HepG2 (cell line): ENCODE measurements around the gene COL25A1. TPM values are rescaled to one million over a fixed set of nuclear protein-coding genes. Genes with fewer than 3 reads are reported as not detected.

ENCODE experiments used
- ATAC-seq: fragments of 200-7000 bp; cut with Tn5 transposase; 3 replicates; pipeline ENCODE4 v1.9.1; 2020; ENCODE audit warnings: mild to moderate bottlenecking, moderate library complexity
- BruUV-seq: library from RNA; stranded (reverse); fragments of 400-500 nt; replicated peaks from 2 replicates; lab custom pipeline; 2021; lab: Mats Ljungman, UMichigan
- CTCF ChIA-PET: fragments of 300-600 bp; formaldehyde crosslinking; extraction: SDS; loops from one replicate; lab custom pipeline; 2021; ENCODE audit warnings: low total read pairs, inconsistent platforms, low intra/inter-chr PET ratio; lab: Yijun Ruan, JAX
- POLR2A ChIA-PET: fragments of 350-600 bp; sonication (Branson Sonifier 250); formaldehyde crosslinking; loops from one replicate; lab custom pipeline; 2020; ENCODE audit warnings: antibody characterized with exemption, inconsistent platforms; lab: Yijun Ruan, JAX
- DNase-seq: peaks from one replicate; pipeline ENCODE4 v3.0.0-alpha.2; 2015; ENCODE audit warnings: low spot score
- FAIRE-seq: peaks from 3 replicates; lab custom pipeline; 2011; peaks lifted over from hg19 to GRCh38; lab: Jason Lieb, UNC
- H2AFZ ChIP-seq: one replicate; pipeline ENCODE4 v1.6.1; 2011; ENCODE audit warnings: low read length, inconsistent platforms
- H3K27ac ChIP-seq: fragments of 300-600 bp; 3 replicates; pipeline ENCODE4 v1.8.0; 2011; ENCODE audit warnings: mixed run types, mild to moderate bottlenecking, mixed read lengths, low read length, inconsistent platforms; ENCODE audit not compliant: insufficient read depth; ENCODE audit errors: extremely low read length
- H3K27me3 ChIP-seq, 2 experiments: fragments of 200-600 bp in 1 of 2; 2 replicates in 1 of 2; 3 replicates in 1 of 2; pipeline versions ENCODE4 v1.6.0 to v1.8.0; 2011; ENCODE audit warnings: low read length in 2 of 2, mild to moderate bottlenecking in 2 of 2, moderate library complexity in 2 of 2, inconsistent platforms in 1 of 2; ENCODE audit not compliant: insufficient read depth in 2 of 2, control insufficient read depth in 1 of 2
- H3K36me3 ChIP-seq, 2 experiments: fragments of 200-600 bp in 1 of 2; replicated peaks in 1 of 2; 2 replicates in 1 of 2; 3 replicates in 1 of 2; pipeline versions ENCODE4 v1.5.1 to v1.8.0; 2011; ENCODE audit warnings: low read length in 2 of 2, inconsistent platforms in 1 of 2; ENCODE audit not compliant: insufficient read depth in 2 of 2, control insufficient read depth in 1 of 2
- H3K4me1 ChIP-seq: 2 replicates; pipeline ENCODE4 v1.5.1; 2012; ENCODE audit warnings: low read length, inconsistent platforms; ENCODE audit not compliant: insufficient read depth
- H3K4me2 ChIP-seq: 2 replicates; pipeline ENCODE4 v1.6.0; 2011; ENCODE audit warnings: low read depth, low read length, inconsistent platforms
- H3K4me3 ChIP-seq, 3 experiments: fragments of 200-600 bp in 1 of 3; sonication (generic), shearing (Covaris generic) in 1 of 3; replicated peaks in 1 of 3; 2 replicates each; pipeline ENCODE4 v1.5.1; 2011 to 2016; ENCODE audit warnings: low read length in 3 of 3, inconsistent platforms in 2 of 3, low read depth in 2 of 3, mild to moderate bottlenecking in 2 of 3, control low read depth in 1 of 3, mixed read lengths in 1 of 3; ENCODE audit not compliant: insufficient read depth in 1 of 3
- H3K79me2 ChIP-seq: one replicate; pipeline ENCODE4 v1.6.1; 2011; ENCODE audit warnings: low read length, inconsistent platforms; ENCODE audit not compliant: insufficient read depth
- H3K9ac ChIP-seq: 2 replicates; pipeline ENCODE4 v1.6.0; 2011; ENCODE audit warnings: mild to moderate bottlenecking, low read depth, low read length, inconsistent platforms; ENCODE audit not compliant: insufficient read depth
- H3K9me3 ChIP-seq: 2 replicates; pipeline ENCODE4 v1.5.1; 2012; ENCODE audit warnings: mild to moderate bottlenecking, low read length
- H4K20me1 ChIP-seq: 2 replicates; pipeline ENCODE4 v1.6.0; 2011; ENCODE audit warnings: inconsistent platforms, mild to moderate bottlenecking, low read length, moderate library complexity; ENCODE audit not compliant: insufficient read depth
- ARHGAP35 ChIP-seq: sonication (generic); formaldehyde crosslinking; IDR thresholded peaks from 2 replicates; pipeline ENCODE4 v1.9.0; 2022; ENCODE audit warnings: mild to moderate bottlenecking, inconsistent platforms, moderate library complexity, missing genetic modification reagents, borderline replicate concordance
- HOXA9 ChIP-seq: sonication (generic); formaldehyde crosslinking; IDR thresholded peaks from 2 replicates; pipeline ENCODE4 v1.8.1; 2022; ENCODE audit warnings: missing genetic modification reagents, mild to moderate bottlenecking, moderate library complexity, borderline replicate concordance
- KMT2B ChIP-seq: IDR thresholded peaks from 2 replicates; pipeline ENCODE4 v1.6.1; 2016; ENCODE audit warnings: missing genetic modification reagents, missing compliant biosample characterization
- MED1 ChIP-seq: sonication (generic); formaldehyde crosslinking; IDR thresholded peaks from 2 replicates; pipeline ENCODE4 v1.4.0; 2020; ENCODE audit warnings: missing genetic modification reagents
- MTA1 ChIP-seq: sonication (generic); formaldehyde crosslinking; IDR thresholded peaks from 2 replicates; pipeline ENCODE4 v1.4.0; 2020; ENCODE audit warnings: missing genetic modification reagents, mild to moderate bottlenecking, borderline replicate concordance
- MTF2 ChIP-seq: sonication (generic); formaldehyde crosslinking; IDR thresholded peaks from 2 replicates; pipeline ENCODE4 v1.5.0; 2020; ENCODE audit warnings: missing genetic modification reagents, borderline replicate concordance
- MYC ChIP-seq: sonication (generic); formaldehyde crosslinking; IDR thresholded peaks from 2 replicates; pipeline ENCODE4 v1.9.0; 2021; ENCODE audit warnings: missing genetic modification reagents, borderline replicate concordance
- NFAT5 ChIP-seq: sonication (generic); formaldehyde crosslinking; IDR thresholded peaks from 2 replicates; pipeline ENCODE4 v1.4.0; 2020; ENCODE audit warnings: missing genetic modification reagents
- NFE2 ChIP-seq: sonication (generic); formaldehyde crosslinking; IDR thresholded peaks from 2 replicates; pipeline ENCODE4 v1.4.0; 2020; ENCODE audit warnings: missing genetic modification reagents
- PHF21A ChIP-seq: sonication (generic); formaldehyde crosslinking; IDR thresholded peaks from 2 replicates; pipeline ENCODE4 v1.5.0; 2020; ENCODE audit warnings: mild to moderate bottlenecking, missing genetic modification reagents
- RBM39 ChIP-seq: fragments of 200-400 bp; formaldehyde crosslinking; IDR thresholded peaks from one replicate; pipeline ENCODE4 v1.6.1; 2018; ENCODE audit warnings: antibody characterized with exemption, mild to moderate bottlenecking, low read depth, low read length; ENCODE audit not compliant: poor library complexity, severe bottlenecking
- SAFB2 ChIP-seq: sonication (generic); formaldehyde crosslinking; IDR thresholded peaks from 2 replicates; pipeline ENCODE4 v1.5.1; 2020; ENCODE audit warnings: missing genetic modification reagents, low read depth, mild to moderate bottlenecking, borderline replicate concordance
- STAG1 ChIP-seq: sonication (generic); formaldehyde crosslinking; IDR thresholded peaks from 2 replicates; pipeline ENCODE4 v1.4.0; 2020; ENCODE audit warnings: missing genetic modification reagents
- ZNF205 ChIP-seq: IDR thresholded peaks from 2 replicates; pipeline ENCODE4 v1.6.1; 2018; ENCODE audit warnings: missing biosample characterization, missing genetic modification reagents
- ZNF292 ChIP-seq: sonication (generic); formaldehyde crosslinking; IDR thresholded peaks from 2 replicates; pipeline ENCODE4 v1.8.1; 2022; ENCODE audit warnings: mild to moderate bottlenecking, low read depth, missing genetic modification reagents, borderline replicate concordance
- ZNF569 ChIP-seq: sonication (generic); formaldehyde crosslinking; IDR thresholded peaks from 2 replicates; pipeline ENCODE4 v1.5.0; 2020; ENCODE audit warnings: mild to moderate bottlenecking, missing genetic modification reagents, moderate library complexity, borderline replicate concordance
- ZNF879 ChIP-seq: sonication (generic); formaldehyde crosslinking; IDR thresholded peaks from 2 replicates; pipeline ENCODE4 v1.8.1; 2023; ENCODE audit warnings: missing genetic modification reagents
- WGBS: methylation state at CpG from one replicate; pipeline ENCODE4 v1.1.6; 2017; ENCODE audit warnings: low lambda C conversion rate; 5-methylcytosine and 5-hydroxymethylcytosine counted together
- in situ Hi-C: cut with HindIII; loops from 2 replicates; pipeline ENCODE4 v1.10.0; 2017; ENCODE audit warnings: low pct_unique_long_range_greater_than_20kb; ENCODE audit not compliant: extremely low pct_ligation_motif_present
- intact Hi-C: fragments of 100-400 bp; cut with micrococcal nuclease; formaldehyde crosslinking; loops from one replicate; pipeline ENCODE4 v1.10.0; 2022; ENCODE audit not compliant: unreplicated experiment
- polyA plus RNA-seq, 8 experiments: library from polyadenylated mRNA; depleted of rRNA in 3 of 8; stranded (reverse) in 7 of 8; unstranded in 1 of 8; fragments of >200 nt; fragmentation: Illumina TruSeq in 4 of 8; extraction: Trizol in 4 of 8; gene quantifications; 2 replicates each; pipeline versions ENCODE4 v1.2.1 to v1.2.3, GENCODE V29; 2011 to 2016; ENCODE audit warnings: low read depth in 4 of 8, missing spikeins in 1 of 8, mixed read lengths in 1 of 8; ENCODE audit not compliant: insufficient read depth in 1 of 8
- total RNA-seq, 5 experiments: library from RNA; depleted of rRNA; stranded (reverse); fragments of >200 nt; fragmentation: Illumina TruSeq; extraction: Trizol; gene quantifications; 2 replicates each; pipeline ENCODE4 v1.2.3, GENCODE V29; 2016; ENCODE audit warnings: low read depth in 1 of 5

Gene COL25A1
- total and polyA plus RNA-seq, 2 of the 13 experiments (the other 11 are each of a cell fraction or from before 2014, with no cell fraction given): not detected

GRCh38 chr4:108763226-108763593 is 539.2 kb downstream of the COL25A1 start (continued):
- TF ChIP-seq ZNF569 (CRISPR knock-in tag) (no peak), STAG1 (CRISPR knock-in tag) (no peak)

- 1% methylated on average over 19 of the region's 61 CpGs for WGBS
- TSS peak; percentile 67 for BruUV-seq
- intact Hi-C loops (loop anchor here (2.0 to 5.0 kb wide), 2 partner anchors 32 to 80 kb away; no protein-coding TSS in a partner anchor), in situ Hi-C loops (no loop called here)
- Histone ChIP-seq H3K27me3 (no peaks in the 10 kb centered on the region; a peak in 2 of 5 replicates), H3K79me2 (no peaks in the 10 kb centered on the region), H4K20me1 (no peaks in the 10 kb centered on the region), H3K4me3 (peak within 1 kb of the TSS; percentile 69 to 92 (median 82)), H3K27ac (peak within 1 kb of the TSS; percentile 72), H3K4me1 (peaks cover 37% of the 10 kb centered on the region), H3K9ac (peak within 1 kb of the TSS; percentile 54), H3K9me3 (no peaks in the 10 kb centered on the region), H3K36me3 (no peaks in the 10 kb centered on the region), H2AFZ (peak within 1 kb of the TSS; percentile 81), H3K4me2 (peak within 1 kb of the TSS; percentile 95)
- ChIA-PET CTCF (no interaction called here), POLR2A (interaction anchor here (1.8 to 2.2 kb wide), 2 partner anchors 112 to 142 kb away, joined by 8 to 9 read pairs; partner anchors contain the start of genes OSTC and RPL34)
- ATAC-seq (peak; percentile 88), DNase-seq (peak; percentile 21), FAIRE-seq (no peak)
- TF ChIP-seq ARHGAP35 (CRISPR knock-in tag) (peak; percentile 50; the same call in 1 of the 2 replicates), SAFB2 (CRISPR knock-in tag) (0 out of 2 replicates have a peak, but pooled peaks have one; percentile 48), MED1 (CRISPR knock-in tag) (peak; percentile 31; the same call in 1 of the 2 replicates), MTF2 (0 out of 2 replicates have a peak, but pooled peaks have one; percentile 71), MYC (CRISPR knock-in tag) (peak; percentile 87; the same call in 1 of the 2 replicates), ZNF292 (CRISPR knock-in tag) (peak; percentile 78; the same call in 1 of the 2 replicates), KMT2B (peak; percentile 70; the same call in 1 of the 2 replicates), RBM39 (peak; percentile 57), NFE2 (CRISPR knock-in tag) (no peak), PHF21A (CRISPR knock-in tag) (peak; percentile 66; the same call in 1 of the 2 replicates), ZNF879 (CRISPR knock-in tag) (0 out of 2 replicates have a peak, but pooled peaks have one; percentile 39), NFAT5 (CRISPR knock-in tag) (peak; percentile 40; the same call in 1 of the 2 replicates), MTA1 (CRISPR knock-in tag) (peak; percentile 87; the same call in 1 of the 2 replicates), HOXA9 (CRISPR knock-in tag) (peak; percentile 47; the same call in 1 of the 2 replicates), ZNF205 (CRISPR knock-in tag) (peak; percentile 43; the same call in 1 of the 2 replicates)
Measured at GRCh38 chr4:108762559-108763225, 539.8 kb downstream of the COL25A1 start, which contains the start of gene ETNPPL. Gene ETNPPL, minus strand, starts transcription at chr4:108763053. Its CDS starts 155 bp downstream, at chr4:108762898.
